Measurements from ENCODE around the gene UNC13D. TPM values are rescaled to one million over a fixed set of nuclear protein-coding genes. Genes with fewer than 3 reads are reported as not detected.

Gene UNC13D
- total RNA-seq, 1 donor from 2014 or later: 32.7 TPM

- Histone ChIP-seq H3K27ac (peak within 1 kb of the TSS; percentile 100), H3K9me3 (no peaks in the 10 kb centered on the region), H3K4me1 (peaks cover 64% of the 10 kb centered on the region), H3K4me3 (peak within 1 kb of the TSS; percentile 62 to 86), H3K36me3 (no peaks in the 10 kb centered on the region), H3K27me3 (no peaks in the 10 kb centered on the region)
- peak in 1 of 2 donors; percentile 100 for DNase-seq (ENCODE audit: extremely low spot score in 2 of 2)
- TF ChIP-seq CTCF (IDR thresholded peaks at IDR 0.05) (peak in 1 of 3 experiments; percentile 24), POLR2AphosphoS5 (IDR thresholded peaks at IDR 0.05; ENCODE audit: insufficient read depth in 1 of 2, low read depth in 1 of 2) (peak in 1 of 2 donors; percentile 90), POLR2A (IDR thresholded peaks at IDR 0.05) (peak in 1 of 2 donors; percentile 84)
- intact Hi-C loops (cut with DNase I): no loop called here
Measured at GRCh38 chr17:75784473-75785015, 59.7 kb downstream of the UNC13D start, which contains the start of gene UNK. UNK (plus strand) TSS chr17:75784806; CDS start chr17:75784881, 75 bp downstream.

GRCh38 chr17:75783803-75784472, 60.3 kb downstream of the UNC13D start:
- no peak for TF ChIP-seq POLR2A (IDR thresholded peaks at IDR 0.05)
- no peak for TF ChIP-seq CTCF (IDR thresholded peaks at IDR 0.05)
- no peak for TF ChIP-seq POLR2AphosphoS5 (IDR thresholded peaks at IDR 0.05; ENCODE audit: insufficient read depth in 1 of 2, low read depth in 1 of 2)
- H3K4me3 ChIP-seq: peak overlapping the region; percentile 62 to 86
- no peaks in the 10 kb centered on the region for H3K9me3 ChIP-seq
- intact Hi-C loops (cut with DNase I): no loop called here
- peak in 1 of 2 donors; percentile 96 for DNase-seq (ENCODE audit: extremely low spot score in 2 of 2)
- H3K36me3 ChIP-seq: peaks cover 0 to 1% of the 10 kb centered on the region in 2 donors
- no peaks in the 10 kb centered on the region for H3K27me3 ChIP-seq
- H3K27ac ChIP-seq: peak overlapping the region; percentile 100
- H3K4me1 ChIP-seq: peaks cover 64% of the 10 kb centered on the region

- H3K4me3 ChIP-seq: peak overlapping the region in 1 of 2 donors; percentile 15
- H3K36me3 ChIP-seq: peaks cover 0 to 8% of the 10 kb centered on the region in 2 donors
- peaks cover 63% of the 10 kb centered on the region for H3K4me1 ChIP-seq
- H3K9me3 ChIP-seq: no peaks in the 10 kb centered on the region
- H3K27me3 ChIP-seq: no peaks in the 10 kb centered on the region
- H3K27ac ChIP-seq: peak overlapping the region; percentile 100
- no peak for DNase-seq (ENCODE audit: extremely low spot score in 2 of 2)
- intact Hi-C loops (cut with DNase I): no loop called here
- TF ChIP-seq CTCF (IDR thresholded peaks at IDR 0.05): peak; percentile 32 to 77 (median 64)
- peak in 1 of 2 donors; percentile 92 for TF ChIP-seq POLR2AphosphoS5 (IDR thresholded peaks at IDR 0.05; ENCODE audit: insufficient read depth in 1 of 2, low read depth in 1 of 2)
- no peak for TF ChIP-seq POLR2A (IDR thresholded peaks at IDR 0.05)
Measured at GRCh38 chr17:75783069-75783783, 61.0 kb downstream of the UNC13D start.

GRCh38 chr17:75779987-75780889, 64.0 kb downstream of the UNC13D start:
- no peaks in the 10 kb centered on the region for H3K27me3 ChIP-seq
- intact Hi-C loops (cut with DNase I): loop anchor here (5.0 kb wide), 1 partner anchor 67 kb away; no protein-coding TSS in a partner anchor
- H3K9me3 ChIP-seq: no peaks in the 10 kb centered on the region
- H3K4me1 ChIP-seq: peaks cover 63% of the 10 kb centered on the region
- TF ChIP-seq POLR2AphosphoS5 (IDR thresholded peaks at IDR 0.05; ENCODE audit: insufficient read depth in 1 of 2, low read depth in 1 of 2): peak in 1 of 2 donors; percentile 2
- TF ChIP-seq CTCF (IDR thresholded peaks at IDR 0.05): no peak
- peak overlapping the region in 1 of 2 donors; percentile 93 for H3K4me3 ChIP-seq
- H3K27ac ChIP-seq: peak overlapping the region; percentile 99
- no peak for DNase-seq (ENCODE audit: extremely low spot score in 2 of 2)
- H3K36me3 ChIP-seq: peaks cover 0 to 26% of the 10 kb centered on the region in 2 donors
